Measurements from ENCODE around the gene SPG7. TPM values are rescaled to one million over a fixed set of nuclear protein-coding genes. Genes with fewer than 3 reads are reported as not detected.

The SPG7 gene
- total RNA-seq, 1 donor from 2014 or later: 184 TPM

- no peak for TF ChIP-seq CTCF (IDR thresholded peaks at IDR 0.05; ENCODE audit: unreplicated experiment)
- H3K9me3 Mint-ChIP-seq (ENCODE audit: low read depth): no peaks in the 10 kb centered on the region
- H3K27me3 Mint-ChIP-seq: no peaks in the 10 kb centered on the region
- peaks cover 13% of the 10 kb centered on the region for H3K4me1 Mint-ChIP-seq (ENCODE audit: low read depth)
- H3K36me3 Mint-ChIP-seq (ENCODE audit: insufficient read depth): peaks cover 10% of the 10 kb centered on the region
- DNase-seq (ENCODE audit: low spot score, unreplicated experiment): no peak
- H3K27ac Mint-ChIP-seq: no peak overlapping the region
- no peak overlapping the region for H3K4me3 Mint-ChIP-seq (ENCODE audit: low read depth)
These were observed 39.7 kb downstream of the SPG7 start for GRCh38 chr16:89547860-89548259.

- peaks cover 13% of the 10 kb centered on the region for H3K4me1 Mint-ChIP-seq (ENCODE audit: low read depth)
- no peaks in the 10 kb centered on the region for H3K27me3 Mint-ChIP-seq
- no peak overlapping the region for H3K4me3 Mint-ChIP-seq (ENCODE audit: low read depth)
- DNase-seq (ENCODE audit: low spot score, unreplicated experiment): no peak
- H3K27ac Mint-ChIP-seq: no peak overlapping the region
- TF ChIP-seq CTCF (IDR thresholded peaks at IDR 0.05; ENCODE audit: unreplicated experiment): no peak
- no peaks in the 10 kb centered on the region for H3K9me3 Mint-ChIP-seq (ENCODE audit: low read depth)
- H3K36me3 Mint-ChIP-seq (ENCODE audit: insufficient read depth): peaks cover 10% of the 10 kb centered on the region
These were observed 40.3 kb downstream of the SPG7 start for GRCh38 chr16:89548344-89549006.

GRCh38 chr16:89549007-89549700, 41.0 kb downstream of the SPG7 start:
- Mint-ChIP-seq H3K27ac (no peak overlapping the region), H3K36me3 (ENCODE audit: insufficient read depth) (peaks cover 10% of the 10 kb centered on the region)
- TF ChIP-seq CTCF (IDR thresholded peaks at IDR 0.05; ENCODE audit: unreplicated experiment): no peak

GRCh38 chr16:89550421-89551007, 42.3 kb downstream of the SPG7 start:
- Mint-ChIP-seq H3K27me3 (no peaks in the 10 kb centered on the region), H3K36me3 (ENCODE audit: insufficient read depth) (peaks cover 10% of the 10 kb centered on the region), H3K27ac (no peak overlapping the region), H3K4me1 (ENCODE audit: low read depth) (peaks cover 3% of the 10 kb centered on the region), H3K9me3 (ENCODE audit: low read depth) (no peaks in the 10 kb centered on the region), H3K4me3 (ENCODE audit: low read depth) (no peak overlapping the region)
- TF ChIP-seq CTCF (IDR thresholded peaks at IDR 0.05; ENCODE audit: unreplicated experiment): no peak
- no peak for DNase-seq (ENCODE audit: low spot score, unreplicated experiment)

More at GRCh38 chr16:89549007-89549700, 41.0 kb downstream of the SPG7 start:
- H3K4me3 Mint-ChIP-seq (ENCODE audit: low read depth): no peak overlapping the region
- H3K9me3 Mint-ChIP-seq (ENCODE audit: low read depth): no peaks in the 10 kb centered on the region
- peaks cover 13% of the 10 kb centered on the region for H3K4me1 Mint-ChIP-seq (ENCODE audit: low read depth)
- DNase-seq (ENCODE audit: low spot score, unreplicated experiment): no peak
- H3K27me3 Mint-ChIP-seq: no peaks in the 10 kb centered on the region

- TF ChIP-seq CTCF (IDR thresholded peaks at IDR 0.05; ENCODE audit: unreplicated experiment): no peak
- Mint-ChIP-seq H3K9me3 (ENCODE audit: low read depth) (no peaks in the 10 kb centered on the region), H3K4me1 (ENCODE audit: low read depth) (no peaks in the 10 kb centered on the region), H3K27ac (peak overlapping the region; percentile 67), H3K27me3 (no peaks in the 10 kb centered on the region), H3K36me3 (ENCODE audit: insufficient read depth) (peaks cover 11% of the 10 kb centered on the region), H3K4me3 (ENCODE audit: low read depth) (no peak overlapping the region)
- DNase-seq (ENCODE audit: low spot score, unreplicated experiment): no peak
These were observed 44.1 kb downstream of the SPG7 start for GRCh38 chr16:89552329-89552728.
